GM23338 (cell line): ENCODE results near the gene KAZN.

ENCODE experiments used
- CTCF ChIP-seq, 2 experiments: fragments of 200-600 bp in 1 of 2; sonication (generic) in 1 of 2; conservative IDR thresholded peaks; 2 replicates each; pipeline versions ENCODE4 v1.5.1 to v1.6.1; 2016 to 2017; ENCODE audit warnings: antibody characterized with exemption in 2 of 2, low read depth in 2 of 2, mild to moderate bottlenecking in 2 of 2, moderate library complexity in 1 of 2
- EZH2 ChIP-seq: fragments of 200-600 bp; sonication (generic); IDR thresholded peaks from one replicate; pipeline ENCODE4 v1.8.0; 2017; ENCODE audit warnings: antibody characterized with exemption, mild to moderate bottlenecking, low read depth; ENCODE audit not compliant: unreplicated experiment
- EZH2phosphoT487 ChIP-seq: fragments of 200-600 bp; sonication (generic); IDR thresholded peaks from one replicate; pipeline ENCODE4 v1.8.1; 2018; ENCODE audit warnings: antibody characterized with exemption; ENCODE audit not compliant: unreplicated experiment
- JUNB ChIP-seq: IDR thresholded peaks from one replicate; pipeline ENCODE4 v1.6.1; 2016; ENCODE audit warnings: antibody characterized with exemption; ENCODE audit not compliant: unreplicated experiment
- POLR2AphosphoS5 ChIP-seq: IDR thresholded peaks from 2 replicates; pipeline ENCODE4 v1.6.1; 2016; ENCODE audit warnings: antibody characterized with exemption, low read depth
- ZNF462 ChIP-seq: fragments of 250-450 bp; sonication (Bioruptor Pico); IDR thresholded peaks from 2 replicates; pipeline ENCODE4 v1.5.0; 2020; ENCODE audit warnings: mild to moderate bottlenecking, moderate library complexity

GRCh38 chr1:14852291-14852690, 253.8 kb downstream of the KAZN start:
- TF ChIP-seq CTCF (conservative IDR thresholded peaks at IDR 0.05; ENCODE audit: low read depth in 2 of 2) (no peak), POLR2AphosphoS5 (no peak), ZNF462 (CRISPR knock-in tag) (no peak), EZH2 (no peak), EZH2phosphoT487 (no peak), JUNB (no peak)
